ENCODE data around the gene MARS1.

The MARS1 gene

DNA sequence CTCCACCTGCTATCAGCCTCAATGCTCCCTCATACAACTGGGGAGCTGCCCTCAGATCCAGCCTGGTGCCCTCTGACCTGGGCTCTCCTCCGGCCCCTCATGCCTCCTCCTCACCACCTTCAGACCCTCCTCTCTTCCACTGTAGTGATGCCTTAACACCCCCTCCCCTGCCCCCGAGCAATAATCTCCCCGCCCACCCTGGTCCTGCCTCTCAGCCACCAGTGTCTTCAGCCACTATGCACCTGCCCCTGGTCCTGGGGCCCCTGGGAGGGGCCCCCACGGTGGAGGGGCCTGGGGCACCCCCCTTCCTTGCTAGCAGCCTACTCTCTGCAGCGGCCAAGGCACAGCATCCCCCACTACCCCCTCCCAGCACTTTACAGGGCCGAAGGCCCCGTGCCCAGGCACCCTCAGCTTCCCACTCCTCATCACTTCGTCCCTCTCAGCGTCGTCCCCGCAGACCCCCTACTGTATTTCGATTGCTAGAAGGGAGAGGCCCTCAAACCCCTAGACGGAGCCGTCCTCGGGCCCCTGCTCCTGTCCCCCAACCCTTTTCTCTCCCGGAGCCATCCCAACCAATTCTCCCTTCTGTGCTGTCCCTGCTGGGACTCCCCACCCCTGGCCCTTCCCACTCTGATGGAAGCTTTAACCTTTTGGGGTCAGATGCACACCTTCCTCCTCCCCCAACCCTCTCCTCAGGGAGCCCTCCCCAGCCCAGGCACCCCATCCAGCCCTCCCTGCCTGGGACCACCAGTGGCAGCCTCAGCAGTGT is 37.9 kb downstream of the MARS1 start:
- FAIRE-seq (no peak), DNase-seq (ENCODE audit: insufficient read length, low spot score) (no peak)
- TF ChIP-seq POLR2AphosphoS5 (IDR thresholded peaks at IDR 0.05; ENCODE audit: low read depth, low read length) (no peak), POU2F2 (IDR thresholded peaks at IDR 0.05; ENCODE audit: low read depth, low read length) (no peak), POLR2A (IDR thresholded peaks at IDR 0.05; ENCODE audit: low read depth, low read length) (no peak), SPI1 (IDR thresholded peaks at IDR 0.05; ENCODE audit: low read depth, low read length) (no peak), PAX5 (IDR thresholded peaks at IDR 0.05; ENCODE audit: insufficient read depth, low read length, severe bottlenecking) (no peak), TAF1 (IDR thresholded peaks at IDR 0.05; ENCODE audit: low read depth, low read length) (no peak)

GRCh38 chr12:57526477-57527126 is 38.7 kb downstream of the MARS1 start:
- FAIRE-seq (no peak), DNase-seq (ENCODE audit: insufficient read length, low spot score) (no peak)
- TF ChIP-seq TAF1 (IDR thresholded peaks at IDR 0.05; ENCODE audit: low read depth, low read length) (no peak), POLR2AphosphoS5 (IDR thresholded peaks at IDR 0.05; ENCODE audit: low read depth, low read length) (no peak; the same call in 1 of the 2 replicates), PAX5 (IDR thresholded peaks at IDR 0.05; ENCODE audit: insufficient read depth, low read length, severe bottlenecking) (no peak), POLR2A (IDR thresholded peaks at IDR 0.05; ENCODE audit: low read depth, low read length) (no peak), SPI1 (IDR thresholded peaks at IDR 0.05; ENCODE audit: low read depth, low read length) (no peak), POU2F2 (IDR thresholded peaks at IDR 0.05; ENCODE audit: low read depth, low read length) (no peak)

- DNase-seq (ENCODE audit: insufficient read length, low spot score) (no peak), FAIRE-seq (no peak)
- TF ChIP-seq POU2F2 (IDR thresholded peaks at IDR 0.05; ENCODE audit: low read depth, low read length) (no peak), TAF1 (IDR thresholded peaks at IDR 0.05; ENCODE audit: low read depth, low read length) (no peak), SPI1 (IDR thresholded peaks at IDR 0.05; ENCODE audit: low read depth, low read length) (no peak), PAX5 (IDR thresholded peaks at IDR 0.05; ENCODE audit: insufficient read depth, low read length, severe bottlenecking) (no peak), POLR2AphosphoS5 (IDR thresholded peaks at IDR 0.05; ENCODE audit: low read depth, low read length) (no peak), POLR2A (IDR thresholded peaks at IDR 0.05; ENCODE audit: low read depth, low read length) (no peak)
Observed at GRCh38 chr12:57527184-57527583, 39.3 kb downstream of the MARS1 start.

DNA sequence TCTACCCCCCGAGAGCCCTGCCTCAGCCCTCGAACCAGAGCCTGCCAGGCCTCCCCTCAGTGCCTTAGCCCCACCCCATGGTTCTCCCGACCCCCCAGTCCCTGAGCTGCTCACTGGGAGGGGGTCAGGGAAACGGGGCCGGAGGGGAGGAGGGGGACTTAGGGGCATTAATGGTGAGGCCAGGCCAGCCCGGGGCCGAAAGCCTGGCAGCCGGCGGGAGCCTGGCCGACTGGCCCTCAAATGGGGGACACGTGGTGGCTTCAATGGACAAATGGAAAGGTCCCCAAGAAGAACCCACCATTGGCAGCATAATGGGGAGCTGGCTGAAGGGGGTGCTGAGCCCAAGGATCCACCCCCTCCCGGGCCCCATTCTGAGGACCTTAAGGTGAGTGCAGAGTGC is 40.3 kb downstream of the MARS1 start:
- TF ChIP-seq POU2F2 (IDR thresholded peaks at IDR 0.05; ENCODE audit: low read depth, low read length) (no peak), POLR2AphosphoS5 (IDR thresholded peaks at IDR 0.05; ENCODE audit: low read depth, low read length) (no peak), SPI1 (IDR thresholded peaks at IDR 0.05; ENCODE audit: low read depth, low read length) (no peak), TAF1 (IDR thresholded peaks at IDR 0.05; ENCODE audit: low read depth, low read length) (no peak), PAX5 (IDR thresholded peaks at IDR 0.05; ENCODE audit: insufficient read depth, low read length, severe bottlenecking) (no peak), POLR2A (IDR thresholded peaks at IDR 0.05; ENCODE audit: low read depth, low read length) (no peak)
- DNase-seq (ENCODE audit: insufficient read length, low spot score) (no peak), FAIRE-seq (no peak)

- DNase-seq (ENCODE audit: insufficient read length, low spot score) (no peak), FAIRE-seq (no peak)
- TF ChIP-seq SPI1 (IDR thresholded peaks at IDR 0.05; ENCODE audit: low read depth, low read length): no peak
Observed at GRCh38 chr12:57528831-57529555, 41.1 kb downstream of the MARS1 start.

GRCh38 chr12:57529831-57530230 is 42.0 kb downstream of the MARS1 start:
- TF ChIP-seq SPI1 (IDR thresholded peaks at IDR 0.05; ENCODE audit: low read depth, low read length) (no peak), POLR2AphosphoS5 (IDR thresholded peaks at IDR 0.05; ENCODE audit: low read depth, low read length) (no peak), TAF1 (IDR thresholded peaks at IDR 0.05; ENCODE audit: low read depth, low read length) (no peak), POLR2A (IDR thresholded peaks at IDR 0.05; ENCODE audit: low read depth, low read length) (no peak), POU2F2 (IDR thresholded peaks at IDR 0.05; ENCODE audit: low read depth, low read length) (no peak), PAX5 (IDR thresholded peaks at IDR 0.05; ENCODE audit: insufficient read depth, low read length, severe bottlenecking) (no peak)
- no peak for FAIRE-seq

DNA sequence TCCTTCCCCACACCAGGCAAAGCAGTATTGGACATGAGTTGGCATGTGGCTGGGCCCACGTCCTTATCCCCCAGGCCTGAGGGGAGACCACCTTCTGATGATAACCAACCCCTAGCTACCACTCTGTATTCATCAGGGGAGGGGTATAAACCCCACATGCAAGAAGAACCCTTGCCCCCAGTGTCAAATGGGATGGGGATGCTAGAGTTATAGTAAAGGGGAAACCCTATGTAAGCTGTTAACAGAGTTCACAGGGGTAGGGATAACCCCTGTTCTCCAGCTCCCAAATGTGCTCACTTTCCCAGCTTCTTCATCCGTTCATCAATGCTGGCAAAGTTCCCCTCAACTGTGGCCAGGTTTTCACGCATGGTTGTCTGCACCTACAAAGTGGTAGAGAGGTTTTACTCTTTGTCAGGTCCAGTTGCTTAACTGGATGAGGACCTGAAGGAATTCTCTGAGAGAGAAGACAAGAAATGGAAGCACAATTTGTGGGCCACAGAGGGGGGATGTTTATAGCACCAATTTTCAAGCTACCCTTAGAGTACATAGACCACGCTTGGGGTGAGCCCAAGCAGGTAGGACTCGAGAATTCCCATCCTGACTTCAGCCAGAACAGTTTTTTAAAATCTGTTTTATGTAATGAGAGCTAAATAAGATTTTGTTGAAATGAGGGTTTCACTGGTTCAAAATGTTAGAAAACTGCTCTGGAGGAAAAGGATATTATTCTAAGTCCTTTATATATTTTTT is 42.7 kb downstream of the MARS1 start:
- FAIRE-seq (no peak), DNase-seq (ENCODE audit: insufficient read length, low spot score) (no peak)
- TF ChIP-seq SPI1 (IDR thresholded peaks at IDR 0.05; ENCODE audit: low read depth, low read length) (no peak), POLR2AphosphoS5 (IDR thresholded peaks at IDR 0.05; ENCODE audit: low read depth, low read length) (no peak), TAF1 (IDR thresholded peaks at IDR 0.05; ENCODE audit: low read depth, low read length) (no peak), PAX5 (IDR thresholded peaks at IDR 0.05; ENCODE audit: insufficient read depth, low read length, severe bottlenecking) (no peak), POLR2A (IDR thresholded peaks at IDR 0.05; ENCODE audit: low read depth, low read length) (no peak), POU2F2 (IDR thresholded peaks at IDR 0.05; ENCODE audit: low read depth, low read length) (no peak)

More at GRCh38 chr12:57529831-57530230, 42.0 kb downstream of the MARS1 start:
- no peak for DNase-seq (ENCODE audit: insufficient read length, low spot score)

- no peak for DNase-seq (ENCODE audit: insufficient read length, low spot score)
- no peak for FAIRE-seq
- no peak for TF ChIP-seq TAF1 (IDR thresholded peaks at IDR 0.05; ENCODE audit: low read depth, low read length)
- no peak for TF ChIP-seq POLR2A (IDR thresholded peaks at IDR 0.05; ENCODE audit: low read depth, low read length)
- peak; percentile 18; the same call in 1 of the 2 replicates for TF ChIP-seq POLR2AphosphoS5 (IDR thresholded peaks at IDR 0.05; ENCODE audit: low read depth, low read length)
- no peak for TF ChIP-seq PAX5 (IDR thresholded peaks at IDR 0.05; ENCODE audit: insufficient read depth, low read length, severe bottlenecking)
- no peak for TF ChIP-seq POU2F2 (IDR thresholded peaks at IDR 0.05; ENCODE audit: low read depth, low read length)
- no peak for TF ChIP-seq SPI1 (IDR thresholded peaks at IDR 0.05; ENCODE audit: low read depth, low read length)
Observed at GRCh38 chr12:57531836-57532235, 44.0 kb downstream of the MARS1 start.

Measured in GM12891 (cell line).